ENCODE data around the gene ARID3B. TPM values are rescaled to one million over a fixed set of nuclear protein-coding genes. Genes with fewer than 3 reads are reported as not detected.

The ARID3B gene
- total RNA-seq, 1 experiment from 2014 or later = 8.1 TPM

DNA sequence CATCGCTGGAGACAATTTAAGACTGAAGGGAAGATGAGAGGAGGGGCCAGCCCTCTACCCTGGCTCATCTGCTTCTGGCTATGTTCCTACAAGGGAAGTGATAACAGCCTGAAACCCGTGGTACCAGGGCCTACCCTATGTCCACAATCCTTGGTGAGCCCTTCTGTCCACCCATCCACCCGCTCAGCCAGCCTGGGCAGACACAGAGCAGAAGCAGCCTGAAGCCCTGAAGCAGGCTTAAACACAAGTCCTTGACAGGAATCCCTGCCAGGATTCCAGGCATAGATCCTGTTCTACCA, 90.0 kb downstream of the ARID3B start:
- ChIA-PET POLR2A (no interaction called here), CTCF (interaction anchor here (1.3 to 8.4 kb wide), 7 partner anchors 10 to 394 kb away, joined by 3 to 258 read pairs (median 8); no protein-coding TSS in a partner anchor), RAD21 (ENCODE audit: low non-redundant PET in 1 of 2, low total read pairs in 2 of 2, uncharacterized antibody in 2 of 2, unreplicated experiment in 2 of 2) (interaction anchor here (1.3 to 2.5 kb wide), 3 partner anchors 138 to 257 kb away, joined by 4 to 9 read pairs (median 5); no protein-coding TSS in a partner anchor)
- ATAC-seq (no peak), DNase-seq (ENCODE audit: low read depth, low spot score) (no peak)
- H3K27me3 ChIP-seq (ENCODE audit: insufficient read depth, low read length) = no peaks in the 10 kb centered on the region
- no peak overlapping the region for H3K4me2 ChIP-seq (ENCODE audit: low read length)
- H3K9me2 ChIP-seq (ENCODE audit: insufficient read depth) = no peaks in the 10 kb centered on the region
- BruUV-seq (replicated peaks) = no TSS peak
- H3K36me3 ChIP-seq (ENCODE audit: control insufficient read depth in 1 of 2, insufficient read depth in 2 of 2, low read length in 2 of 2) = peaks cover 20 to 41% of the 10 kb centered on the region in 2 experiments; a peak in 3 of 4 replicates
- intact Hi-C loops (cut with micrococcal nuclease) = loop anchor here (5.0 kb wide), 1 partner anchor 356 kb away; no protein-coding TSS in a partner anchor
- no peak overlapping the region for H3K27ac ChIP-seq (ENCODE audit: low read depth, low read length)
- no peaks in the 10 kb centered on the region for H3K9me3 ChIP-seq (ENCODE audit: control insufficient read depth in 1 of 2, insufficient read depth in 1 of 2, low read depth in 1 of 2, low read length in 2 of 2)
- H3K9ac ChIP-seq (ENCODE audit: low read length) = no peak overlapping the region
- H3K4me3 ChIP-seq (replicated peaks in 1 of 2; ENCODE audit: low read depth in 1 of 2, low read length in 2 of 2) = no peak overlapping the region
- H4K20me1 ChIP-seq (ENCODE audit: insufficient read depth) = no peaks in the 10 kb centered on the region
- H3K79me2 ChIP-seq (ENCODE audit: insufficient read depth, low read length) = no peaks in the 10 kb centered on the region
- TF ChIP-seq JUND (IDR thresholded peaks at IDR 0.05) = no peak
- TF ChIP-seq SP1 (IDR thresholded peaks at IDR 0.05; ENCODE audit: low read depth) = no peak
- no peak for TF ChIP-seq EZH2phosphoT487 (IDR thresholded peaks at IDR 0.05; ENCODE audit: borderline replicate concordance)
- no peak for TF ChIP-seq ELF1 (IDR thresholded peaks at IDR 0.05; ENCODE audit: borderline replicate concordance, low read depth)
- no peak for TF ChIP-seq ZFX (IDR thresholded peaks at IDR 0.05)
- no peak for TF ChIP-seq SIN3A (IDR thresholded peaks at IDR 0.05; ENCODE audit: low read depth)
- TF ChIP-seq CEBPB (IDR thresholded peaks at IDR 0.05; ENCODE audit: low read depth) = no peak
- TF ChIP-seq EZH2 (IDR thresholded peaks at IDR 0.05) = no peak
- H3K4me1 ChIP-seq (ENCODE audit: control insufficient read depth in 1 of 2, insufficient read depth in 2 of 2, low read length in 2 of 2) = no peaks in the 10 kb centered on the region
- no peak overlapping the region for H2AFZ ChIP-seq (ENCODE audit: low read depth, low read length, poor library complexity, severe bottlenecking)

GRCh38 chr15:74631408-74631807, 90.4 kb downstream of the ARID3B start:
- no peaks in the 10 kb centered on the region; the same call in 1 of the 2 replicates for H3K79me2 ChIP-seq (ENCODE audit: insufficient read depth, low read length)
- H3K27me3 ChIP-seq (ENCODE audit: insufficient read depth, low read length) = no peaks in the 10 kb centered on the region
- CTCF ChIA-PET = interaction anchor here (1.1 to 8.4 kb wide), 9 partner anchors 10 to 394 kb away, joined by 3 to 258 read pairs (median 6); no protein-coding TSS in a partner anchor
- no peak overlapping the region for H2AFZ ChIP-seq (ENCODE audit: low read depth, low read length, poor library complexity, severe bottlenecking)
- POLR2A ChIA-PET = no interaction called here
- RAD21 ChIA-PET (ENCODE audit: low non-redundant PET in 1 of 2, low total read pairs in 2 of 2, uncharacterized antibody in 2 of 2, unreplicated experiment in 2 of 2) = interaction anchor here (0.9 to 2.5 kb wide), 6 partner anchors 10 to 257 kb away, joined by 3 to 9 read pairs (median 4); no protein-coding TSS in a partner anchor
- ATAC-seq (no peak), DNase-seq (ENCODE audit: low read depth, low spot score) (no peak)
- H3K9me2 ChIP-seq (ENCODE audit: insufficient read depth) = no peaks in the 10 kb centered on the region
- H3K4me1 ChIP-seq (ENCODE audit: control insufficient read depth in 1 of 2, insufficient read depth in 2 of 2, low read length in 2 of 2) = no peaks in the 10 kb centered on the region
- H3K9me3 ChIP-seq (ENCODE audit: control insufficient read depth in 1 of 2, insufficient read depth in 1 of 2, low read depth in 1 of 2, low read length in 2 of 2) = no peaks in the 10 kb centered on the region
- H4K20me1 ChIP-seq (ENCODE audit: insufficient read depth) = no peaks in the 10 kb centered on the region
- BruUV-seq (replicated peaks) = no TSS peak
- H3K36me3 ChIP-seq (ENCODE audit: control insufficient read depth in 1 of 2, insufficient read depth in 2 of 2, low read length in 2 of 2) = peaks cover 18 to 37% of the 10 kb centered on the region in 2 experiments; a peak in 3 of 4 replicates
- H3K9ac ChIP-seq (ENCODE audit: low read length) = no peak overlapping the region
- no peak overlapping the region for H3K4me3 ChIP-seq (replicated peaks in 1 of 2; ENCODE audit: low read depth in 1 of 2, low read length in 2 of 2)
- intact Hi-C loops (cut with micrococcal nuclease) = loop anchor here (5.0 kb wide), 1 partner anchor 356 kb away; no protein-coding TSS in a partner anchor
- H3K27ac ChIP-seq (ENCODE audit: low read depth, low read length) = no peak overlapping the region
- no peak overlapping the region for H3K4me2 ChIP-seq (ENCODE audit: low read length)
- no peak for TF ChIP-seq RAD21 (IDR thresholded peaks at IDR 0.05; ENCODE audit: low read depth)
- TF ChIP-seq CBX3 (IDR thresholded peaks at IDR 0.05; ENCODE audit: low read depth) = no peak
- TF ChIP-seq POLR2AphosphoS5 (IDR thresholded peaks at IDR 0.05; ENCODE audit: low read depth, low read length) = no peak
- TF ChIP-seq POLR2A (IDR thresholded peaks at IDR 0.05; ENCODE audit: borderline replicate concordance, extremely low read depth, insufficient read depth, insufficient read length) = no peak
- no peak for TF ChIP-seq ELF1 (IDR thresholded peaks at IDR 0.05; ENCODE audit: borderline replicate concordance, low read depth)
- TF ChIP-seq SIN3A (IDR thresholded peaks at IDR 0.05; ENCODE audit: low read depth) = no peak
- no peak for TF ChIP-seq CEBPB (IDR thresholded peaks at IDR 0.05; ENCODE audit: low read depth)
